Testis (tissue), 3 donors: Measurements from ENCODE around the gene TBC1D21. TPM values are rescaled to one million over a fixed set of nuclear protein-coding genes. Genes with fewer than 3 reads are reported as not detected.

ENCODE experiments used
- DNase-seq: peaks from one replicate; pipeline ENCODE4 v3.0.0-alpha.2; 2019
- H3K27ac ChIP-seq, 2 donors: fragments of 200-600 bp; sonication (generic); one replicate each; pipeline ENCODE4 v1.5.1; 2019
- H3K27me3 ChIP-seq: fragments of 200-600 bp; sonication (generic); one replicate; pipeline ENCODE4 v1.5.1; 2019
- H3K36me3 ChIP-seq: fragments of 200-600 bp; sonication (generic); one replicate; pipeline ENCODE4 v1.5.1; 2017; ENCODE audit warnings: low read depth; ENCODE audit errors: missing control alignments
- H3K4me1 ChIP-seq: fragments of 200-600 bp; sonication (generic); one replicate; pipeline ENCODE4 v1.5.1; 2019
- H3K4me3 ChIP-seq, 2 donors: fragments of 200-600 bp; sonication (generic); one replicate each; pipeline ENCODE4 v1.5.1; 2017 to 2019
- H3K9me3 ChIP-seq: fragments of 200-600 bp; sonication (generic); one replicate; pipeline ENCODE4 v1.5.1; 2017
- CTCF ChIP-seq, 3 experiments: fragments of 450-650 bp in 2 of 3; fragments of 200-600 bp in 1 of 3; sonication (generic) in 1 of 3; IDR thresholded peaks; one replicate each; pipeline ENCODE4 v1.5.1; 2016 to 2019; ENCODE audit warnings: antibody characterized with exemption in 3 of 3, mild to moderate bottlenecking in 2 of 3, moderate library complexity in 1 of 3
- POLR2A ChIP-seq: fragments of 450-650 bp; IDR thresholded peaks from one replicate; pipeline ENCODE4 v1.6.1; 2017; ENCODE audit warnings: antibody characterized with exemption, mild to moderate bottlenecking, moderate library complexity
- WGBS, 2 donors: methylation state at CpG; one replicate each; pipeline ENCODE4 v1.1.5; 2018; 5-methylcytosine and 5-hydroxymethylcytosine counted together
- intact Hi-C: fragments of 100-400 bp; cut with DNase I; formaldehyde crosslinking; loops from one replicate; pipeline ENCODE4 v1.15.1; 2023; ENCODE audit warnings: low total_unique reads
- polyA plus RNA-seq: library from polyadenylated mRNA; stranded (reverse); fragments of 350-450 nt; fragmentation: Illumina TruSeq; extraction: RNeasy Lipid Tissue Mini Kit (QIAGEN cat#74804); gene quantifications from one replicate; pipeline ENCODE4 v1.2.3, GENCODE V29; 2014; ENCODE audit warnings: low read depth, low replicate concordance; ENCODE audit not compliant: insufficient read depth
- total RNA-seq, 2 donors: library from RNA; depleted of rRNA; stranded (reverse); fragments of >200 nt; gene quantifications; one replicate each; pipeline ENCODE4 v1.2.3, GENCODE V29; 2016

Gene TBC1D21
- total and polyA plus RNA-seq, 3 donors from 2014 or later: 17.9 to 80.2 (median 47.6) TPM

GRCh38 chr15:73881579-73882320, 8.4 kb downstream of the TBC1D21 start:
- Histone ChIP-seq H3K27ac (no peak overlapping the region), H3K4me3 (no peak overlapping the region), H3K36me3 (no peaks in the 10 kb centered on the region), H3K9me3 (no peaks in the 10 kb centered on the region), H3K4me1 (no peaks in the 10 kb centered on the region), H3K27me3 (no peaks in the 10 kb centered on the region)
- no peak for TF ChIP-seq CTCF (IDR thresholded peaks at IDR 0.05)
- no peak for TF ChIP-seq POLR2A
- WGBS, 2 donors: 80 to 89% methylated on average over 12 of the region's 12 CpGs
- no peak for DNase-seq
- intact Hi-C loops: no loop called here

GRCh38 chr15:73882761-73883419, 9.5 kb downstream of the TBC1D21 start:
- DNase-seq: no peak
- intact Hi-C loops: no loop called here
- no peak for TF ChIP-seq POLR2A
- TF ChIP-seq CTCF (IDR thresholded peaks at IDR 0.05): no peak
- Histone ChIP-seq H3K36me3 (no peaks in the 10 kb centered on the region), H3K27me3 (no peaks in the 10 kb centered on the region), H3K4me1 (no peaks in the 10 kb centered on the region), H3K27ac (no peak overlapping the region), H3K4me3 (no peak overlapping the region), H3K9me3 (no peaks in the 10 kb centered on the region)
- 87% methylated on average over 10 of the region's 10 CpGs for WGBS, 2 donors

- DNase-seq: no peak
- intact Hi-C loops: no loop called here
- TF ChIP-seq CTCF (IDR thresholded peaks at IDR 0.05) (no peak), POLR2A (no peak)
These were observed 10.8 kb downstream of the TBC1D21 start for GRCh38 chr15:73884159-73884558.

GRCh38 chr15:73885954-73886700, 12.8 kb downstream of the TBC1D21 start:
- H3K27me3 ChIP-seq: no peaks in the 10 kb centered on the region
- WGBS, 2 donors: 83 to 94% methylated on average over 8 to 9 of the region's 9 CpGs
- no peak overlapping the region for H3K4me3 ChIP-seq
- TF ChIP-seq CTCF (IDR thresholded peaks at IDR 0.05): no peak
- no peak for DNase-seq
- no peaks in the 10 kb centered on the region for H3K9me3 ChIP-seq
- intact Hi-C loops: no loop called here
- no peak overlapping the region for H3K27ac ChIP-seq
- H3K4me1 ChIP-seq: no peaks in the 10 kb centered on the region
- no peaks in the 10 kb centered on the region for H3K36me3 ChIP-seq

More at GRCh38 chr15:73884159-73884558, 10.8 kb downstream of the TBC1D21 start:
- no peak overlapping the region for H3K4me3 ChIP-seq
- no peaks in the 10 kb centered on the region for H3K27me3 ChIP-seq
- H3K4me1 ChIP-seq: no peaks in the 10 kb centered on the region
- 68 to 71% methylated on average over 3 of the region's 3 CpGs for WGBS, 2 donors
- H3K9me3 ChIP-seq: no peaks in the 10 kb centered on the region
- H3K27ac ChIP-seq: no peak overlapping the region
- no peaks in the 10 kb centered on the region for H3K36me3 ChIP-seq
